GM12874 (cell line): Measurements from ENCODE around the gene MCCC1.

ENCODE experiments used
- CTCF ChIP-seq: IDR thresholded peaks from 2 replicates; pipeline ENCODE4 v1.5.1; 2011; ENCODE audit warnings: low read depth, mild to moderate bottlenecking, control low read depth, low read length, moderate library complexity; ENCODE audit not compliant: insufficient read depth

Gene MCCC1

GRCh38 chr3:183099026-183099837 is at the start of gene MCCC1:
MCCC1 (minus strand) TSS chr3:183099496; CDS start chr3:183099440, 56 bp downstream.
- TF ChIP-seq CTCF, result no peak

GRCh38 chr3:183148056-183148455 is 48.8 kb upstream of the MCCC1 start:
- no peak for TF ChIP-seq CTCF

GRCh38 chr3:183144363-183144762 is 45.1 kb upstream of the MCCC1 start:
- no peak for TF ChIP-seq CTCF

GRCh38 chr3:183142199-183142598 is 42.9 kb upstream of the MCCC1 start:
- TF ChIP-seq CTCF, result no peak

- TF ChIP-seq CTCF, result no peak
Measured at GRCh38 chr3:183134844-183135243, 35.5 kb upstream of the MCCC1 start.

GRCh38 chr3:183132409-183132808 is 33.1 kb upstream of the MCCC1 start:
- TF ChIP-seq CTCF, result no peak

GRCh38 chr3:183131735-183132134 is 32.4 kb upstream of the MCCC1 start:
- no peak for TF ChIP-seq CTCF
